NCI-H1436 treated with DMSO at 0.1 percent for 48 hours (cell line): ENCODE data around the gene MKI67.

Source experiments
- DNase-seq: peaks from one replicate; lab custom pipeline; 2025; lab: John Stamatoyannopoulos, UW

Gene MKI67

GRCh38 chr10:128051548-128051947 is 74.7 kb downstream of the MKI67 start:
- DNase-seq = no peak

GRCh38 chr10:128050936-128051335 is 75.3 kb downstream of the MKI67 start:
- DNase-seq = no peak

GRCh38 chr10:128050121-128050516 is 76.1 kb downstream of the MKI67 start:
- no peak for DNase-seq

GRCh38 chr10:128049226-128050120 is 76.8 kb downstream of the MKI67 start:
- no peak for DNase-seq

GRCh38 chr10:128048819-128049210 is 77.4 kb downstream of the MKI67 start:
- DNase-seq = no peak

GRCh38 chr10:128047991-128048818 is 78.0 kb downstream of the MKI67 start:
- DNase-seq = no peak

DNA sequence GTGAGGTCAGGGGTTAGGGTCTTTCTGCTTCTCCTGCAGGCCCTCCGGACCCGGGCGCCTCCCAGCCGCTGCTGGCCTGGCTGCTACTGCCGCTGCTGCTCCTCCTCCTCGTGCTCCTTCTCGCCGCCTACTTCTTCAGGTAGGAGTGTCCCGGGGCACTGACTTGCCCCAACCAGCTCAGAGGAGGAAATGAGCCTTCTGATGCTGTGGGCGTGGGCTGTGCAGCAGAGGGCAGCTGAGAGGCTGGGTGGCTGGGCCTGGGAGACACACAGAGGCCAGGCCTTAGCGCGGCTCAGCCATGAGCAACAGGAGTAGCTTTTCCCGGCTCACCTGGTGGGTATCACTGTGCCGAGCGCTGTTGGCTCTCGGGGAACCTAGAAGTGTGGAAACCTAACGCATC is 78.9 kb downstream of the MKI67 start:
- DNase-seq = no peak

GRCh38 chr10:128046953-128047290 is 79.3 kb downstream of the MKI67 start:
- no peak for DNase-seq
